ENCODE results near the gene MYO5A.
"Not testable (repeated sequence)": the region's sequence is repeated elsewhere in the genome, so short reads cannot be mapped to it uniquely, and the experiment has no call there.

Gene MYO5A

DNA sequence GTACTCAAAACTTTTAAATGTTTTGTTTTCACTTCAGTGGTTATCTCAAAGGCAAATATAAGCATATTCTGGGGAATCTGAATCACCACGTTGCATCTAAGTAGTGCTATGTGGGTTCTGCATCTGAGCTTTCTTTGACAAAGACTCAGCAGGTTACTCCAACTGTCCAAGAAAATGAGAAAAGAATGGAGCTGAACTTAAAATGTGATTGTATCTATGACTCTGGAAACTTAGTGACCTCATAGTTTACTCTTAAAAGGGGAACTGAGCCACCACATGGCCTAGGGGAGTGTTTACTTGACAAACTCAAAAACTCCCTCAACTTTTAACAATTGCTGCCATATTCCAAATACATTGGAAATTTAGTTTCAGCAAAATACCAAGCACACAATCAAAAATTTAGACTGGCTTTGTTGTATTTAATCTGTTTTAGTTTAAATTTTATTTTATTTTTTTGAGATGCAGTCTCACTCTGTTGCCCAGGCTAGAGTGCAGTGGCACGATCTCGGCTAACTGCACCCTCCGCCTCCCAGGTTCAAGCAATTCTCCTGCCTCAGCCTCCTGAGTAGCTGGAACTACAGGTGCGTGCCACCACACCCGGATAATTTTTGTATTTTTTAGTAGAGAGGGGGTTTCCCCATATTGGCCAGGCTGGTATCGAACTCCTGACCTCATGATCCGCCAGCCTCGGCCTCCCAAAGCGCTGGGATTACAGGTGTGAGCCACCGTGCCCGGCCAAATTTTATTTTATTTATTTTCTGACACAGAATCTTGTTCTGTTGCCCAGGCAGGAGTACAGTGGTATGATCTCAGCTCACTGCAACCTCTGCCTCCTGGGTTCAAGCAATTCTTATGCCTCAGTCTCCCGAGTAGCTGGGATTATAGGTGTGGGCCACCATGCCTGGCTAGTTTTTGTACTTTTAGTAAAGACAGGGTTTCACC lies 37.0 kb upstream of the MYO5A start:
- peaks cover 18% of the 10 kb centered on the region for H3K4me1 ChIP-seq (ENCODE audit: control insufficient read depth, insufficient read depth, low read length)
- H3K4me3 ChIP-seq (ENCODE audit: low read depth, low read length) = not testable (repeated sequence)

DNA sequence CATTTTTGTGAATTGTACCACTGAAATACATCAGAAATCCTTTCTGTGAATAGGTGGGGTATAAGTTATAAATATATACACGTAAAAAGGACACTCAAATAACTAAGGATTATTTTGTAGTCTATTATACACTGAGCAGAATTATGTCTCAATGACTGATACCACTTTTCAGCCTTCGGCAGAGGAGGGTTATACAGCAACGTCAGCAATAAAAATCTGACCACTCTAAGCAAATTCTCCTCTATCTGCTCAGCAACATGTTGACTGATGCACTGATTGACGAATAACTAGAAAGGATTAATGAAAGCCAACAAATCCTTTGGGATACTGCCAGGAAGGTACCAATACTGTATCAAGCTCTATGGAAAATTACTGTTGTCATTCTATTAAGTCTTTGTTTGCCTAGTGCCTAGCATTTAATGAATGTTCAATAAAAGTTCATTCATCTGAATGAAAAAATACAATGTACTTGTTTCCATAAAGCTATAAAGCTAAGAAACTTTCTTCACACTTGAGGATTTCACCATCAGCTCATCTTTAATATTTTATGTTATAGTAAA lies 34.9 kb upstream of the MYO5A start:
- CTCF ChIA-PET = interaction anchor here (0.6 to 1.2 kb wide), 2 partner anchors 230 to 380 kb away, joined by 3 read pairs; no protein-coding TSS in a partner anchor
- TF ChIP-seq, protein P1, sequence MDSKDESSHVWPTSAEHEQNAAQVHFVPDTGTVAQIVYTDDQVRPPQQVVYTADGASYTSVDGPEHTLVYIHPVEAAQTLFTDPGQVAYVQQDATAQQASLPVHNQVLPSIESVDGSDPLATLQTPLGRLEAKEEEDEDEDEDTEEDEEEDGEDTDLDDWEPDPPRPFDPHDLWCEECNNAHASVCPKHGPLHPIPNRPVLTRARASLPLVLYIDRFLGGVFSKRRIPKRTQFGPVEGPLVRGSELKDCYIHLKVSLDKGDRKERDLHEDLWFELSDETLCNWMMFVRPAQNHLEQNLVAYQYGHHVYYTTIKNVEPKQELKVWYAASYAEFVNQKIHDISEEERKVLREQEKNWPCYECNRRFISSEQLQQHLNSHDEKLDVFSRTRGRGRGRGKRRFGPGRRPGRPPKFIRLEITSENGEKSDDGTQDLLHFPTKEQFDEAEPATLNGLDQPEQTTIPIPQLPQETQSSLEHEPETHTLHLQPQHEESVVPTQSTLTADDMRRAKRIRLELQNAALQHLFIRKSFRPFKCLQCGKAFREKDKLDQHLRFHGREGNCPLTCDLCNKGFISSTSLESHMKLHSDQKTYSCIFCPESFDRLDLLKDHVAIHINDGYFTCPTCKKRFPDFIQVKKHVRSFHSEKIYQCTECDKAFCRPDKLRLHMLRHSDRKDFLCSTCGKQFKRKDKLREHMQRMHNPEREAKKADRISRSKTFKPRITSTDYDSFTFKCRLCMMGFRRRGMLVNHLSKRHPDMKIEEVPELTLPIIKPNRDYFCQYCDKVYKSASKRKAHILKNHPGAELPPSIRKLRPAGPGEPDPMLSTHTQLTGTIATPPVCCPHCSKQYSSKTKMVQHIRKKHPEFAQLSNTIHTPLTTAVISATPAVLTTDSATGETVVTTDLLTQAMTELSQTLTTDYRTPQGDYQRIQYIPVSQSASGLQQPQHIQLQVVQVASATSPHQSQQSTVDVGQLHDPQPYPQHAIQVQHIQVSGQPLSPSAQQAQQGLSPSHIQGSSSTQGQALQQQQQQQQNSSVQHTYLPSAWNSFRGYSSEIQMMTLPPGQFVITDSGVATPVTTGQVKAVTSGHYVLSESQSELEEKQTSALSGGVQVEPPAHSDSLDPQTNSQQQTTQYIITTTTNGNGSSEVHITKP (tag by site-specific recombination; IDR thresholded peaks at IDR 0.05) = peak; percentile 78
- TF ChIP-seq ZNF24 (tag by site-specific recombination; IDR thresholded peaks at IDR 0.05) (no peak), GFI1B (tag by site-specific recombination; IDR thresholded peaks at IDR 0.05) (0 out of 2 replicates have a peak, but pooled peaks have one; percentile 30), ZNF155 (tag by site-specific recombination; IDR thresholded peaks at IDR 0.05) (no peak), FEZF1 (tag by site-specific recombination; IDR thresholded peaks at IDR 0.05) (0 out of 2 replicates have a peak, but pooled peaks have one; percentile 6), ZNF394 (tag by site-specific recombination; IDR thresholded peaks at IDR 0.05; ENCODE audit: borderline replicate concordance) (no peak)
- TF ChIP-seq, protein P2, sequence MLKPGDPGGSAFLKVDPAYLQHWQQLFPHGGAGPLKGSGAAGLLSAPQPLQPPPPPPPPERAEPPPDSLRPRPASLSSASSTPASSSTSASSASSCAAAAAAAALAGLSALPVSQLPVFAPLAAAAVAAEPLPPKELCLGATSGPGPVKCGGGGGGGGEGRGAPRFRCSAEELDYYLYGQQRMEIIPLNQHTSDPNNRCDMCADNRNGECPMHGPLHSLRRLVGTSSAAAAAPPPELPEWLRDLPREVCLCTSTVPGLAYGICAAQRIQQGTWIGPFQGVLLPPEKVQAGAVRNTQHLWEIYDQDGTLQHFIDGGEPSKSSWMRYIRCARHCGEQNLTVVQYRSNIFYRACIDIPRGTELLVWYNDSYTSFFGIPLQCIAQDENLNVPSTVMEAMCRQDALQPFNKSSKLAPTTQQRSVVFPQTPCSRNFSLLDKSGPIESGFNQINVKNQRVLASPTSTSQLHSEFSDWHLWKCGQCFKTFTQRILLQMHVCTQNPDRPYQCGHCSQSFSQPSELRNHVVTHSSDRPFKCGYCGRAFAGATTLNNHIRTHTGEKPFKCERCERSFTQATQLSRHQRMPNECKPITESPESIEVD (tag by site-specific recombination; IDR thresholded peaks at IDR 0.05) = peak; percentile 76
- POLR2A ChIA-PET = no interaction called here
- Histone ChIP-seq H3K4me1 (ENCODE audit: control insufficient read depth, insufficient read depth, low read length) (peaks cover 18% of the 10 kb centered on the region), H3K27ac (ENCODE audit: extremely low read depth, low read depth, low read length) (no peak overlapping the region), H3K9me3 (ENCODE audit: control insufficient read depth, insufficient read depth, low read depth, low read length) (no peaks in the 10 kb centered on the region), H3K36me3 (ENCODE audit: control insufficient read depth in 2 of 2, insufficient read depth in 1 of 2, low read length in 2 of 2) (peaks cover 0 to 11% of the 10 kb centered on the region in 2 experiments; a peak in 1 of 3 replicates), H3K4me3 (ENCODE audit: low read depth, low read length) (no peak overlapping the region)

More for the DNA sequence above, 37.0 kb upstream of the MYO5A start:
- H3K9me3 ChIP-seq (ENCODE audit: control insufficient read depth, insufficient read depth, low read depth, low read length); POLR2A ChIA-PET; H3K36me3 ChIP-seq (ENCODE audit: control insufficient read depth in 2 of 2, insufficient read depth in 1 of 2, low read length in 2 of 2); H3K27ac ChIP-seq (ENCODE audit: extremely low read depth, low read depth, low read length): not testable (repeated sequence)
- CTCF ChIA-PET = interaction anchor here (0.5 to 0.6 kb wide), 2 partner anchors 70 to 357 kb away, joined by 3 read pairs; no protein-coding TSS in a partner anchor
- peak; percentile 72; the same call in 1 of the 2 replicates for TF ChIP-seq ZFP69B (tag by site-specific recombination; IDR thresholded peaks at IDR 0.05)
- peak; percentile 71; the same call in 1 of the 2 replicates for TF ChIP-seq ZNF629 (tag by site-specific recombination; IDR thresholded peaks at IDR 0.05)
- TF ChIP-seq, protein P3, sequence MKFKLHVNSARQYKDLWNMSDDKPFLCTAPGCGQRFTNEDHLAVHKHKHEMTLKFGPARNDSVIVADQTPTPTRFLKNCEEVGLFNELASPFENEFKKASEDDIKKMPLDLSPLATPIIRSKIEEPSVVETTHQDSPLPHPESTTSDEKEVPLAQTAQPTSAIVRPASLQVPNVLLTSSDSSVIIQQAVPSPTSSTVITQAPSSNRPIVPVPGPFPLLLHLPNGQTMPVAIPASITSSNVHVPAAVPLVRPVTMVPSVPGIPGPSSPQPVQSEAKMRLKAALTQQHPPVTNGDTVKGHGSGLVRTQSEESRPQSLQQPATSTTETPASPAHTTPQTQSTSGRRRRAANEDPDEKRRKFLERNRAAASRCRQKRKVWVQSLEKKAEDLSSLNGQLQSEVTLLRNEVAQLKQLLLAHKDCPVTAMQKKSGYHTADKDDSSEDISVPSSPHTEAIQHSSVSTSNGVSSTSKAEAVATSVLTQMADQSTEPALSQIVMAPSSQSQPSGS (tag by site-specific recombination; IDR thresholded peaks at IDR 0.05; ENCODE audit: low read depth) = peak; percentile 81
- TF ChIP-seq, protein P2 (tag by site-specific recombination; IDR thresholded peaks at IDR 0.05) = peak; percentile 74
- TF ChIP-seq, protein P4, sequence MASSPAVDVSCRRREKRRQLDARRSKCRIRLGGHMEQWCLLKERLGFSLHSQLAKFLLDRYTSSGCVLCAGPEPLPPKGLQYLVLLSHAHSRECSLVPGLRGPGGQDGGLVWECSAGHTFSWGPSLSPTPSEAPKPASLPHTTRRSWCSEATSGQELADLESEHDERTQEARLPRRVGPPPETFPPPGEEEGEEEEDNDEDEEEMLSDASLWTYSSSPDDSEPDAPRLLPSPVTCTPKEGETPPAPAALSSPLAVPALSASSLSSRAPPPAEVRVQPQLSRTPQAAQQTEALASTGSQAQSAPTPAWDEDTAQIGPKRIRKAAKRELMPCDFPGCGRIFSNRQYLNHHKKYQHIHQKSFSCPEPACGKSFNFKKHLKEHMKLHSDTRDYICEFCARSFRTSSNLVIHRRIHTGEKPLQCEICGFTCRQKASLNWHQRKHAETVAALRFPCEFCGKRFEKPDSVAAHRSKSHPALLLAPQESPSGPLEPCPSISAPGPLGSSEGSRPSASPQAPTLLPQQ (tag by site-specific recombination; IDR thresholded peaks at IDR 0.05) = peak; percentile 91

Measured in HEK293 (cell line).